ENCODE data around the gene KBTBD8.

KBTBD8 gene

DNA sequence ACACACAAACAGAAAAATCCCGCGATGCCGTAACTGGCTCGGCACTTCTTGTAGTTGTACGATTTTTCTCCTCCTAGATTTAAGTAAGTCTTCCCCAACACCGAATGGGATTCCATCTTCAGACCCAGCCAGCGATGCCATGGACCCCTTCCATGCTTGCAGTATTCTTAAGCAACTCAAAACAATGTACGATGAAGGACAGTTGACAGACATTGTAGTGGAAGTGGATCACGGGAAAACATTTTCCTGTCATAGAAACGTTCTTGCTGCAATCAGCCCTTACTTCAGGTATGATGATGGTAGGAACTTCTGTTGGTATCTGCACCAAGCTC lies 763 bp downstream of the KBTBD8 start:
- DNase-seq, result no peak

DNA sequence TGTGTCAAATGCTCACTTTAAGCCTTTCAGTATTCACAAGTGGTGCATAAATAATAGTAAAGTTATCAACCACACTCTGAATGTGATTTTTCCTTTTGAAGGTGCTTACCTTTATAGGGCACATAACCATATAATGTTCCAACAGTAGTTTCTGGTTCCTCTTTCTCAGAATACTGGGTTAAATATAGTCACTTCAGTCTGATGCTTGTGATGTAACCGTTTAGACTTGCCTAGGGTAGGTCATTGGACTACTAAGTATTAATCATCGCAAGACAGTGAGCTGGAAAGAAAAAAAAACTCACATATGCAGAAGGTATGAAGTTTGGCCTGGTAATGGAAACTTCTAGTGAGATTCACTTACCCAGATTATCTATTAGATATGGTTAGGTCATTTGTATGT lies 1.9 kb downstream of the KBTBD8 start:
- no peak for DNase-seq

DNA sequence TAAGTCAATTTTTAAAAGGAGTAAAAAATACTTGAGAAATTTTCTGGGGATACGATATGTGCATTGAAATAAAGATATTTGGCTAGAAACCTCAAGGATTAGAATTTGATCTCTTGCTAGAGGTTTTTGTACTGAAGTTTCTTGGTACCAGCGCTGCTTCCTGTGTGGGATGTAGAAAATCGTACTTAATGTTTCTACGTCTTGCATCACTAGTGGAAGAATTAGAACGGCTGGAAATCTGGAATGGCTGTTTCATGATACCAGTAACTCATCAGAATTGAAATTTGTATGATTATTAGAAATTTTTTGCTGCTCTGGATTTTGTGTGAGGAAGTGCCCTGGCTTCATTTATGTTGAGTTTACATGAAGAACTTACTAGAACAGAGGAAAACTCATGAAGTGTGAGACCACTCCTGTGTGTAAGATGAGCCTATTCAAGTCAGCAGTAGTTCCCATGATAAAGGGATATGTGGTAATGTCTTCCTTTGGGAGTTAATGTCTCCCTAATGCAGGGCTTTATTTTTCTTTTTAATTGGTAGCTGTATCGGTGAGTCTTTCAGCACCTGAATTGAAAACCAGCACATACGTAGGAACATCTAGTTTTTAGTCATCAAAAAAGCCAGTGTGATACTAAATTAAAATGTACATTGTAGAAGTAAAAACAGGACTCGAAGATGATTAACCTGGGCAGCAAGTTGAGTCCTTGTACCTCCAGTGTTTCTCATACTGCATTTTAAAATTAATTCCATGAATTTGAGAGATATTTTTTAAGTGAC lies 3.2 kb downstream of the KBTBD8 start:
- no peak for DNase-seq

DNA sequence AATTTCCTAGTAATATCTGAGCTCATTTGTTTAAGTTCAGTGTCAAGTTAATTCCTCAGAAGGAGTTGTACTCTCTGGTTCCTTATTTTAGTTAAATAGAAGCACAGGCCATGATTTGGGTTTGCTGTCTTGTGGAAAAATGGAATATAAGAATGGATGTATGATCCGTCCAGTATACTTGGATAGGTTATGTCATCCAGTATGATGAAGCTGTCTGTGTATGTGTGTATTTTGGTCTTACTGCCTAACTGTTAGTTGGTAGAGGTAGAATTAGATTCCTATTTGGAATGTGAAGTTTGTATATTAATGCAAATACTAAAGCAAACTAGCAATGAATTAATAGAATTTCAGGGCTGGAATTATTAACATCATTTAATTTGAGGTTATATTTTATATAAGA lies 7.9 kb downstream of the KBTBD8 start:
- DNase-seq, result no peak

DNA sequence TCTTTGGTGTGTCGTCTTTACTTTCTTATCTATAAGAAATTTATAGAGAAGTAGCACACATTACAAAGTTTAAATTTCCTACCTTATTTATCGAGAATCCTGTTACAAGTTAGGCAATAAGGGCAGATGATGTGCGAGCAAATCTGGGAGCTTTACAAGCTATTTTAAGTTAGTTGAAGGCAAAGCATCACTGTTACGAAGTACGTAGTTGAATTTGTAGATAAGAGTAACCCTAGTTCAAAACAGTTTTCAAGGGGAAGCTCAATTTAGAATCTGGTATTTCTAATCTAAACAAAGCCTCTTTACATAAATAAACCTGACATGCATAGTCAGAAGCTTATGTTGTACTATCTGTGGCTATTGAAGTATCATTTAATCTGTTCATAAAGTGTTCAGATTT lies 8.4 kb downstream of the KBTBD8 start:
- DNase-seq, result no peak

DNA sequence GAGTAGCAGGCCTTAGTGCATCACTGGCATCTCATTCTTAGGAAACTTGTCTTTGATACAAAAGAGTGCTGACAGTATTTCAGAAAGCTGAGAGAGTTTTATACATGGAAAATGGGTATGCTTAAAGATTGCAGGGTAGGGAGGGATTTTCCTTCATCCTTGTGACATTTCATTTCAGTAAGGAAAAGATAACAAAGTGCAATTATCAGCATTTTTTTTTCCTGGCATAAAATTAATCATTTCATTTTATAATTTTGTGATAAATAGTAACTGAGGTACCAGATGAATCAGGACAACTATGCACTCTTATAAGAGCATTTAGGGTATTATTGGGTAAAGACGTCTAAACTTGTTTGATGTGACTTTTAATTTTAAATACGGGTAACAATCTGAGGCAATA lies 10.3 kb downstream of the KBTBD8 start:
- no peak for DNase-seq

DNA sequence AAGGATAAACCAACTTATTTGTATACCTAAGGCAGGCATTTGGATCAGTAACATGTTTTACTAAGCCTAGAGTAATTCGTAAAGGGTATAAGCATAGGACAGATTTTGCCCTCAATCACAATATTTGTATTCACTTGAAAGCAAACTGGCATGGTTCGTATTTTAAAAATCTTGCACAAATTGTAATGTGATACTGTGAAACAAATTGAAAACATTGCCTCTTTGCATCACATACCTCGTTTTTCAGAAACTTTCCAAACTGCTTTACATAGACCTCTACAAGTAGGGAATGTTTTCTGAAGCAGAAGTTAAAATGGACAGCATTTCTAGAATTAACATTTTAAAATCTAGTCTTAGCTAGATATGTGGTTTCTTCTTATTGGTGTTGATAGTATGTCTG lies 11.6 kb downstream of the KBTBD8 start:
- no peak for DNase-seq

DNA sequence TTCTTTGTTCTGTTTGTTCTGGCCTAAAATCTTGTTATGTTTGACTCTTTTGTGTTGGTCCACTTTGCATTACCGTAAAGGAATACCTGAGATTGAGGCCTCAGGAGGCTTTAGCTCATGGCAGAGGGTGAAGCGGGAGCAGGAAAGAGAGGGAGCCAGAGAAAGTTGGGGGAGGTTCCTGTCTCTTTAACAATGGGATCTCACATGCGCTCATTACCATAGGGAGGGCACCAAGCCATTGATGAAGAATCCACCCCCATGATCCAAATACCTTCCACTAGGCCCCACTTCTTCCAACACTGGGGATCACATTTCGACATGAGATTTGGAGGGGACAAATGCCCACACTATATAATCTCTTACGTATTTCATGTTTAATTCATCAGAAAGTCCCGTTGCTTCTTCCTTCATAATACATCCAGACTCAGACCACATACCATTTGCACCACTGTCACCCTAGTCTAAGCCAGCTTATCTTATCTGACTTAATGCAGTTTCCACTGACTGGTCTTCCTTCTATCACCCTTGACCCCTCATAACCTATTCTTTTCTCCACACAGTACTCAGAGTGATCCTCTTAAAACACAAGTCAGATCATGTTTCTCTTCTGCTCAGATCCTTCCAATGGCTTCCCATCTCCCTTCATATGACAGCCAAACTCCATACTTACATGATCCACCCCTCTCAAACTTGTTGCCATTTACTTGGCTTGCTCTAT lies 13.5 kb downstream of the KBTBD8 start:
- no peak for DNase-seq

DNA sequence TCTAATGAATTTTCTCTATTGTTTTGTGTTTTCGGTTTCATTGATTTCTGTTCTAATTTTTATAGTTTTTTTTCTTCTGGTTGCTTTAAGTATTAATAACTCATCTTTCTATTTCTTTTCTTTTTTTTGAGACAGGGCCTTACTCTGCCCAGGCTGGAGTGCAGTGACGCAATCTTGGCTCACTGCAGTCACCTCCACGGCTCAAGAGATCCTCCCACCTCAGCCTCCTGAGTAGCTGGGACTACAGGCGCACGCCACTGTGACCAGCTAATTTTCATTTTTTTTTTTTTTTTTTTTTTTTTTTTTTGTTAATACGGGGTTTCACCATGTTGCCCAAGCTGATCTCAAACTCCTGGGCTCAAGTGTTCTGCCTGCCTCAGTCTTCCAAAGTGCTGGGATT lies 14.5 kb downstream of the KBTBD8 start:
- no peak for DNase-seq

DNA sequence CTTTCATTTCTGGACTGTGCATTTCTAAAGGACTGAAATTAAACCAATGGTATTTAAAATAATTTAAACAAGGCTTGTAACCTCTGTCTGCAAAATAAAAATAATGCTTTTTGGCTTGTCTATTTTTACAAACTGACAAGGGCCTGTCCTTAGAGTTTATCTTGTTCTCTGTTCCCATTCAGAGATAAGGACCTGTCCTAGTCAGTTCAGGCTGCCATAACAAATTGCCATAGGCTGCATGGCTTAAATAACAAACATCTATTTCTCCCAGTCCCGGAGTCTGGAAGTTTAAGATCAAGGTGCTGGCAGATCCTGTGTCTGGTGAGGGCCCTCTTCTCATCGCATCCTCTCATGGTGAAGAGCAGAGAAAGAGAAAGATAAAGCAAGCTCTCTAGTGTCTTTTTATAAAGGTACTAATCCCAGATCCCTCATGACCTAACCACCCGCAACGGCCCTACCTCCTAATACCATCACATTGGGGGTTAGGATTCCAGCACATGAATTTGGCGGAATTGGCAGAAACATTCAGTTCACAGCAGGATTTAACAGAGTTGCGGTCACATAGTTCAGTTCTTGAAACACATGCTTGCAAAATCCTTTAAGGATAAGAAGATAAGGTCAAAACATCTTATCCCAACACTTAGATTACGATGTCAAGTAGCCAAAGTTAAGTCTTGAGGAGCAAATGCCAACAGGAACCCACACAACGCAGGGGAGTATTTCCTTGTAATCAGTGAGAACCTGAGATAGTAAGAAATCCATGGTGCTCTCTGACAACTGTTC lies 17.8 kb downstream of the KBTBD8 start:
- no peak for DNase-seq

DNA sequence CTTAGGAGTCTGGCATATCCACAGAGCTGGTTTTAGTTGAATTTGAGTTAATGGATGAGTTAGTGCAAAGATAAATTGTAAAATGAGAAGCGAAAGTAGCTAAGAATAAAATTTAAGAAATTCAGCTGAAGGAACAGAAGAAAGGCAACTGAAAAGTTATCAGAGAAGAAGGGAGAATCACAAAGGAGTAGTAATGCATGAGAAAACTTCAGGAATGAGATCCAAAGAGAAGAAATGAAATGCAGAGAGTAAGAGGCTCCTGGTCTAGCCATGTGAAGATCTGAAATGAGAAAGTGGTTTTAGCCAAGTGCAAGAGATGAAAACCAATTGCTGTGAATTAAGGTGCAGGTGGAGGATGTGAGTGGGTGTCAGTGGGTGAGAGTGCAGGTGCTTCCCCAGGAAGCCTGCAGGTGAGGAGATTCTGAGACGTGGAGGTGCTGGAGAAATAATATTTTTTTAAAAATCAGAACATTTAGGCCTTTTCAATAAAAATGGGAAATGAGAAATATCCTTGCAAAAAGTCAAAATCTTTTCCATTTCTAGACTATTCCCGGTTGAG lies 18.5 kb downstream of the KBTBD8 start:
- peak; percentile 14 for DNase-seq

DNA sequence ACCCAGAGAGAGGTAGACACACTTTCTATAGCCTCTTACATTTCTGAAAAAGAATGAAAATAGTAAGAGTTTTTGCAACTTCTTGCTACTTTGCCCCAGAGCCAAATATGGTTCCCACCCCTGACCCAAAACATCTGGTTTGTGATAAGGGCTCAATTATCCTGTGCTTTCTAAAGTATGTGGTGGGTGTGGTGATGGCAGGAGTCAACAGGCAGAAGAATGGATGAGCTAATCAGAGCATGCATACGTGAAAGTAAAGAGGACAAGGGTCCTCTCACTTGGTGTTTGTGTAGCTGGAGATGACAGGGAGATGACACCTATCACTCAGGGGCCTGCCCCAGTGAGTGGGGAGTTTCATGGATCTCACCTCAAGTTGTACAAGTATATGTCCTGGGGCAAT lies 19.1 kb downstream of the KBTBD8 start:
- no peak for DNase-seq

DNA sequence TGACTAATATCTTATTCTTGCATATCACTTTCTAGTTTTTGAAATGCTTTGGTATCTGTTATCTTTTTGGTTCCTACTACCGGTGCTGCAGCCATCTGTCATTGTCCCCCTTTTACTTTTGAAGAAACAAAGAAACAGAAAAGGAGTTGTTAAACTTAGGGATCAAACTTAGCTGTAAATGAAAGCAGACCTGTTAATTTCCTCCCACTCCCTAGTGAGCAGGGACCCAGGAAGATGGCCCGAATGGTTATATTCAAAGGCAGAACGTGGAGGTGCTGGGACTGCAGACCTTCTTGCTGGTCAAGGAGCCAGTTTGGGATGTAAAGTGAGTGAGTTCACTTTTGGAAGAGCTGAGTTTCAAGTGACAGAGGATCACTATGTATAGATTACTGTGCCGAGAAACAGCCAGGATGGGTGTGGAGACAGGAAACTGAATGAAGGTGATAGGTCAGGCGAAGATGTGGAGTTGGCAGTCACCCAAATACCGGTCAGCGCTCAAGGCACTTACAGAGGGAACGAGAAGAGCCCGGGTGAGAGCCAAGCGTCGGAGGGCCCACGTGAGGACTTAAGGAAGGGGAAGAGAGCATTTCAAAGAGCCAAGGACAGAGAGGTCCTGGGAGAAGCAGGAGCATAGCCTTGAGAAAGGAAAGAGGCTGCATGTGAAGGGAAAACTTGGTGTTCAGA lies 20.1 kb downstream of the KBTBD8 start:
- no peak for DNase-seq

DNA sequence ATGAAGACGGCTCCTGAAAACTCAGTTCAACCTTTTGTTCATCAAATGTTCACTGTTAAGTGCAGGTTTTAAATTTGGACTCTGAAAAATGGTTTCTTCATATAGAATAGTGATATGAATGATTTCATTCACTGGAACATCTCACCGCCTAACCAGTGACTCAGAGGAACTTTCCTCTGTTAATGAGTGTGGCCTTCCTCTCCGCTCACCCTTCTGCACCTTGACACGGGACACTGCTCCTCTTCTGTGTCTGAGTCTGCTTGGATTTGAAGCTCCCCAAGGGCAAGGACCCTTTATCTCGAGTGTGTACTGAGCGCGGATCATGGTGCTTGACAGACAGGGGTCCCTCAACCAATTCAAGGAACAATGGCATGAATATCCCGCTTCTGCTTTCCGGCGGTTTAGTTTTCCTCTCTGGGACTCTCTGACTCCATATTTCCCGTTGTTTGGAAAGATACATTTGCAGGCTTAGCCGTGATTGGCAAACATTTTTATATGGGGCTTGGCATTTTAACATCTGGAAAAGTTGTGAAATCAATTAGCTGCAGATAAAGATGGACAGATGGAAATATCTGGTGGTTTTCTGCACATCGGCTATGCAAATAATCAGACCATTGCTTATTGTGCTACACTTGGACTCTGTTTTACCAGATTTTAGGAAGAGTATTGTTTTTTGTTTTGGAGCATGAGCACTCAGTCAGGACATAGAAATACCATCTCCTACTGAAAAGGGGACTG lies 20.9 kb downstream of the KBTBD8 start:
- DNase-seq, result no peak

DNA sequence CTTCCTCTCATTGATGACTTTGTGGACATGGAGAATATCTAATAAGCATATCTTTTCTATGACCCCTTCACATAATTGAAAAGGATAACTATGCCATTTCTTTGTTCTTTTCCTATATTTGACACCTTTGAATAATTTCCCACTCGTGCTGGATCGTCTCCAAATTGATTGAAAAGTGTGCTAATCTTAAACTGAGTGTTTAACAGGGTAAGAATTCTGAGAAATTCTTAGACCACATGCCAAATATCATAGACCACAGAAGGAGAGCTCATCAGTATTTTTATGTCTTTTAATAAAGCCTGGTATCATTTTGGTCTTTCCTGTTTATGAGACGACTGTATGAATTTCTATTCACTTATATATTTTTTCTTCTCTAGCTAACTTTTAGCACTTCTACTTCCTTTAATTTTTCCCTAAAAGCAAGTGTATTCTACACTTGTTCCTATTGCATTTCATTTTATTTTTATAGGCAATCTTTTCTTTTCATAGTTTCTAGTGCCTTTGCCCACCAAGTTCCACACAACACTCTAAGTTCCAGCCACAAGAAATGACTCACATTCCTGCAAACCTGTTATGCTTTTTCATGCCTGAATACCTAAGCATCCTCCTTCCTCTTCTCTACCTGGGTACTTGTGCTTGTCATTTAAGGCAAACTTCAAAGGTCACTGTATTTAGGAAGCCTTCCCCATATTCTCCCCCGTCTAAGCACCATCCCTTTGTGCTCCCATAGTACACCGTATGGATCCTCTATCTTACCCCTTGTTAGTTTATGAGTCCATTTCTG lies 30.1 kb downstream of the KBTBD8 start:
- DNase-seq, result no peak

DNA sequence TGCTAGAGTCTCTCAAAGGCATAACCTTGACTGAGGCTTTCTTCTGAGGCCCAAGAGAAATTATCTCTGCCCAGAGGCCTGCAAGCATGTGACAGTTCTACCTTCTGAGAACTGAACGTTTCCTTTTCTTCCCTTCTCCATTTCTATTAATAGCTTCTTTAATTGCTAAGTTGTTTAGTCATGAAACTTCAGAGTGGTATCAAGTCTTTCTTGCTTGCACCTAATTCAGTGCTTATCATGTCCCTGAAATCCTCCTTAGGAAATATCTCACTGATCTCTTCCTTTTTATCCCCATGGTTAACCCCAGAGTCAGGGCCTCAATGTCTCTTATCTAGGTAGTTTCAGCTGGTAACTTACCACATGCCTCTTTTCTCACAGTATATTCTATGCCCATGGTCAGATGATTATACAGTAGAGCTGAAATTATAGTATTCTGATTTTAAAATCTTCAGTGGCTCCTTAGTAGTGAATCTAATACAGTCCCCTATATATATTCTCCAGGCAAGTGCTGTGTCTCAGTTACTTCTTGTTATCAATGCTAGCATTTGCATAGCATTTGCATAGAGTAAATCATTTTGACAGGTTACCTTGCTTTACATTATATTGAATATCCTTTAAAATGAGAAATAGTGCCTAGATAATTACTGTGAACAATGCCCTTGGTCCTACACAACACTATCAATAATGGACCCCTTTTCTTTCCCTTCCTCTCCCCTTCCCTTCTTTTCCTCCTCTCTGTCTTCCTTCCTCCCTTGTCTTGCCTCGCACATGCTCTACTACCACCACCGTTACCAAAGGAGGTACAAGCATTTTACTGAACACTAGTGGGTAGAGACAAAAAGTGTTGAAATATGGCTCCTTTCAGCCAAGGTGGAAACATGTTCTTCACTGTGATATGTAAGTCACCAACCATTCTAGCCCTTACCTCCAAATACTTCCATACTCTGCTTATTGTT lies 33.0 kb downstream of the KBTBD8 start:
- no peak for DNase-seq

DNA sequence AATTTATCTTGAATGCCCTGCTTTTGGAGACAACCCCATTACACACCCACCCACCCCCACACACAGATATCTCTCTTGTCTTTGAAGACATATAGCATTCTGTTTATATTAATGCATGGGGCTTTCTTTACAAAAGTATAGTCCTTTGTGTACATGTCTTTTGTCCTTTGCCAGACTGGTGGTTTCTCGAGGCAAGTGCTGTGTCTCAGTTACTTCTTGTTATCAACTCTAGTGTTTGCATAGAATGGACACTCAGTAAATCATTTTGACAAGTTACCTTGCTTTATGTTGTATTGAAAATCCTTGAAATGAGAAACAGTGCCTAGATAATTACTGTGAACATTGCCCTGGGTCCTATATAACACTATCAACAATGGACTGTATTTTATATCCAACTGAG lies 33.9 kb downstream of the KBTBD8 start:
- DNase-seq, result no peak

DNA sequence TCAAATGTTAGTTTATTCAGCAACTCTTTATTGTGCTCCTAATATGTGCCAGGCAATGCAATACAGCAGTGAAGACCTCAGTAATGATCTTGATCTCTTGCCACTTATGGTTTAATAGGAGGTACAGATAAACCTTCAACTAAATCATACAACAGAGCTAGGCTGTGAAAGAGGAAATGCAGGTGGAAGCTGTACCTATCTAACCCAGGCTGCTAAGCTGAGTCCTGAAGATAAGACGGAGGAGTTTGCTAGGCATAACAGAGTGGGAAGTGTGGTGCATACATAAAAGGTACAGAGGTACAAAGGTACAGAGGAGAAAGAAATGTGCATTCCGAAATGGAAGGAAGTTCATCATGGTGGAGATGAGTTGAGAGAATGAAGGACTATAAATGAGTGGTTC lies 35.0 kb downstream of the KBTBD8 start:
- DNase-seq, result no peak

DNA sequence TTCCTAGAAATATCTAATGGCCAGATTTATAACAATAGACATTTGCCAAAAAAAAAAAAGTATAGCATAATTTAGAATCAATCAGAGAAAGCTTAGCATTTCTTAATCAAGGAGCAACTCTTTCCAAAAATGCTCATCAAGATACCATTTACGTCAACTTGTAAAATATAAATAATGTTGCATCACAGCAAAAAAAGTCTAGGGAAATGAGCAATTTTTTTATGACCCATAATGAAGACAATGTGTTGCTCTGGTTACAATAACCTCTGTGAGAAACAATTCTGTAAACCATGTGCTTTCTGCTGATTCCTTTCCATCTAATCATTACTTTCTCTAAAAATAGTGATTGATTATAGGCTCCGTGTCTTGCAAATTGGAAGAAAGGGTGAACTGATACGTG lies 36.3 kb downstream of the KBTBD8 start:
- DNase-seq, result no peak

DNA sequence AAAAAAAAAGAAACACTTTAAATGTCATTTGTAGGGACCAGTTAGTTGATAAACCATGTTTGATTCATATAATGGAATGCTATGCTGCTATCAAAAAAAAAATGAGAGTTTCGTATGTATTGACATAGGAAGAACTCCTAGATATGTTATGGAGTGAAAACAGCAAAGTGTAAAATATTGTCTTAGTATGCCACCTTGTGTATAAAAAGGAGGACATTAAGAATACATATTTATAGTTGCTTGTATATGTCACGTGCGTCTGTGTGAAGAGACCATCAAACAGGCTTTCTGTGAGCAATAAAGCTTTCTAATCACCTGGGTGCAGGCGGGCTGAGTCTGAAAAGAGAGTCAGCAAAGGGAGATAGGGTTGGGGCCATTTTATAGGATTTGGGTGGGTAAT lies 39.5 kb downstream of the KBTBD8 start:
- no peak for DNase-seq

Measured in activated T-cell treated with anti-CD3 and anti-CD28 coated beads for 4 hours (primary cell).